Activated CD8-positive, alpha-beta memory T cell treated with anti-CD3 and anti-CD28 coated beads, Interleukin-2, amount 10 ng/mL, durations not matched to agents 7 days and 5 days (primary cell): ENCODE results near the gene CNNM4. TPM values are rescaled to one million over a fixed set of nuclear protein-coding genes. Genes with fewer than 3 reads are reported as not detected.
"Not testable (repeated sequence)": the region's sequence is repeated elsewhere in the genome, so short reads cannot be mapped to it uniquely, and the experiment has no call there.

Experiments
- ATAC-seq: fragments of 150-1000 bp; cut with Tn5 transposase; one replicate; pipeline ENCODE4 v1.10.0; 2021; ENCODE audit warnings: moderate library complexity
- CTCF ChIA-PET: fragments of 350-600 bp; sonication (Branson Sonifier 250); formaldehyde crosslinking; loops from one replicate; lab custom pipeline; 2021; ENCODE audit warnings: antibody characterized with exemption; lab: Charles Lee
- DNase-seq: peaks from one replicate; pipeline ENCODE4 v3.0.0-alpha.2; 2020
- H3K27ac Mint-ChIP-seq: one replicate; pipeline ENCODE4 v1.8.0; 2021; ENCODE audit warnings: mild to moderate bottlenecking, mixed read lengths
- H3K27me3 Mint-ChIP-seq: one replicate; pipeline ENCODE4 v1.8.0; 2021; ENCODE audit warnings: mixed read lengths
- H3K36me3 Mint-ChIP-seq: one replicate; pipeline ENCODE4 v1.8.0; 2021; ENCODE audit warnings: mild to moderate bottlenecking, mixed read lengths
- H3K4me1 Mint-ChIP-seq: one replicate; pipeline ENCODE4 v1.8.0; 2021; ENCODE audit warnings: mixed read lengths
- H3K4me3 Mint-ChIP-seq: one replicate; pipeline ENCODE4 v1.8.0; 2021; ENCODE audit warnings: mild to moderate bottlenecking, moderate library complexity, mixed read lengths
- H3K9me3 Mint-ChIP-seq: one replicate; pipeline ENCODE4 v1.8.0; 2022; ENCODE audit warnings: low read depth, mixed read lengths
- total RNA-seq, 2 experiments: library from RNA; stranded (reverse); gene quantifications; one replicate each; pipeline ENCODE4 v1.2.3, GENCODE V29; 2021

Gene CNNM4
- total RNA-seq, 2 experiments from 2014 or later = 7.6 to 7.9 TPM

DNA sequence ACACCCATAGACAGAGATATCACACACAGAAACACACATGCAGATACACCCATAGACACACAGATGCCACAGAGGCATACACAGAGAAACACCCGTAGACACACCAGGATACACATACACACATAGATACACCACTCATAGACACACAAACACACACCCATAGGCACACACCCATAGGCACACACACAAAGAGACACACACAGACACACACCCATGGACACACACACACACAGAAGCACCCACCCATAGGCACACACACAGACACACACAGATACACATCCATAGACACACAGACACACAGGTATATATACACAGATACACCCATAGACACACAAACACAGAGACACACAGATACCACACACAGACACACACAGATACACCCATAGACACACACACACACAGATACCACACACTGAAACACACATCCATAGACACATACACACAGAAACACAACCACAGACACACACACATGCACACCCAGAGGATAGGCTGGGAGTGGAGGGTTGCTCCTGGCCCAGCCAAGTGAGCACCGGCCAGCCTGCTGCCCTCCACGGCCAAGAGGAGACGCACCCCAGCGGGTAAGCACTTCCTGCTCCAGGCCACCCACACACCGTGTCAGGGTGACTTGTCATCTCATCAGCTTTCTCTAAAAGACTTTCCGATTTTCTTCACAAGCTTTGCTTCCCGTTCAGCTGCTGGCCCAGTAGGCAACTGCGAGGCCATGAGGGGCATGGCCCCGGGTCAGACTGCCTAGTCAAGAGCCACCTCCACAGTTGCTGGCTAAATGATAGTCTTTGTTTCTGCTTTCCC is 41.3 kb downstream of the CNNM4 start:
- H3K36me3 Mint-ChIP-seq = peaks cover 3% of the 10 kb centered on the region
- H3K9me3 Mint-ChIP-seq = no peaks in the 10 kb centered on the region
- H3K4me3 Mint-ChIP-seq = no peak overlapping the region
- DNase-seq (peak; percentile 55), ATAC-seq (peak; percentile 27)
- peaks cover 12% of the 10 kb centered on the region for H3K4me1 Mint-ChIP-seq
- H3K27ac Mint-ChIP-seq = no peak overlapping the region
- H3K27me3 Mint-ChIP-seq = no peaks in the 10 kb centered on the region
- CTCF ChIA-PET = interaction anchor here (0.8 to 2.2 kb wide), 7 partner anchors 8 to 248 kb away, joined by 3 to 7 read pairs (median 6); partner anchors contain the start of genes ANKRD39, CNNM3 and KANSL3

DNA sequence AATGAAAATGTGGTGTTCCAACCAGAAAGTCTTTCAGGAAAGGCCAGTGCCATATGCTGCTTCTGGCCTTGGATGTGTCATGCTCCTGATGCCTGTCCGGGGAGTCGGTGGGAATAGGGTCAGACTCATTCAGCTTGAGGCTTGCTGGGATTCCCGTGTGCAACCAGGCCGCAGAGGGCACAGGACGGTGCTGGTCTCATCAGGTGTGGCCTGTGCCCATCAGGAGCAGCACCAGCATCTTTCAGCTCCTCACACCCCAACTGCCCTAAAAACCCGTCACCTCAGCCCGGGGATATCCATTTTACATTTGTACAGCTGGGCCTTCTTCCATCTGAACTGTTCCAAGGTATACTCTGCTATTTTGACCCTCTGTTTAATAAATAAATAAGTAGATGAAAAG is 42.0 kb downstream of the CNNM4 start:
- Mint-ChIP-seq H3K27me3 (no peaks in the 10 kb centered on the region), H3K36me3 (peaks cover 3% of the 10 kb centered on the region), H3K4me3 (no peak overlapping the region), H3K27ac (no peak overlapping the region), H3K4me1 (peaks cover 13% of the 10 kb centered on the region), H3K9me3 (no peaks in the 10 kb centered on the region)
- DNase-seq (no peak), ATAC-seq (no peak)
- CTCF ChIA-PET = interaction anchor here (0.8 to 2.0 kb wide), 6 partner anchors 11 to 248 kb away, joined by 3 to 7 read pairs (median 4); partner anchors contain the start of genes ANKRD39, CNNM3 and KANSL3

DNA sequence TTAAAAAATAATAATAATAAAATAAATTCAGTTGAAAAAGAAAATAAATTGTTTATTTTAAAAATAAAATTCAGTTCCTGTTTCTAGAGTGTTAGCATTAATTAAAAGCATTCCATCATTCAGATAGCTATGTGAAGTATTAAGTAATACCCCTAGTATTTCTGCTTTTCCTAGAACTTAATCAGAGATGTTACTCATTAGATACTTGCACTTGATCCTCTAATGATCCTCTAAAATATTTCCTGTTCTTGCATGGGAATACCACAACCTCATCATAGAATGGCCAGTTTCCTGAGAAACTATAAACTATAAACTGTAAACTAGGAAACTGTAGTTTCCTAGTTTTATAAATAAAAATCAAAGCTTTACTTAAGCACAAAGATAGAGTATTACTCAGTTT is 44.3 kb downstream of the CNNM4 start:
- ATAC-seq (no peak), DNase-seq (no peak)
- CTCF ChIA-PET = interaction anchor here (0.7 to 1.5 kb wide), 6 partner anchors 13 to 53 kb away, joined by 3 to 6 read pairs (median 4); partner anchors contain the start of gene ANKRD39
- peaks cover 3% of the 10 kb centered on the region for H3K36me3 Mint-ChIP-seq
- no peaks in the 10 kb centered on the region for H3K27me3 Mint-ChIP-seq
- H3K9me3 Mint-ChIP-seq = no peaks in the 10 kb centered on the region
- H3K27ac Mint-ChIP-seq = no peak overlapping the region
- no peak overlapping the region for H3K4me3 Mint-ChIP-seq
- H3K4me1 Mint-ChIP-seq = peaks cover 13% of the 10 kb centered on the region

DNA sequence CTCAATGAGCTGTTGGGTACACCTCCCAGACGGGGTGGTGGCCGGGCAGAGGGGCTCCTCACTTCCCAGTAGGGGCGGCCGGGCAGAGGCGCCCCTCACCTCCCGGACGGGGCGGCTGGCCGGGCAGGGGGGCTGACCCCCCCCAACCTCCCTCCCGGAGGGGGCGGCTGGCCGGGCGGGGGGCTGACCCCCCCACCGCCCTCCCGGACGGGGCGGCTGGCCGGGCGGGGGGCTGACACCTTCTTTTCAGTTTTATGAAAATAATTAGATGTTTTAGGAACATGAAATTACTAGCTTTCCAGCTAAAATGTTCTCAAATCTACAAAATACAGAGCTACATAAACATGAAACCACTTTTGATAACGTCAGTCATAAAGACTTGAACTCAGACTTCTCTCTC is 45.2 kb downstream of the CNNM4 start:
- H3K27ac Mint-ChIP-seq, H3K36me3 Mint-ChIP-seq, ATAC-seq, H3K4me3 Mint-ChIP-seq, H3K27me3 Mint-ChIP-seq, H3K9me3 Mint-ChIP-seq, DNase-seq: not testable (repeated sequence)
- CTCF ChIA-PET = interaction anchor here (1.5 to 1.9 kb wide), 2 partner anchors 9 to 15 kb away, joined by 4 to 6 read pairs; no protein-coding TSS in a partner anchor
- peaks cover 13% of the 10 kb centered on the region for H3K4me1 Mint-ChIP-seq

DNA sequence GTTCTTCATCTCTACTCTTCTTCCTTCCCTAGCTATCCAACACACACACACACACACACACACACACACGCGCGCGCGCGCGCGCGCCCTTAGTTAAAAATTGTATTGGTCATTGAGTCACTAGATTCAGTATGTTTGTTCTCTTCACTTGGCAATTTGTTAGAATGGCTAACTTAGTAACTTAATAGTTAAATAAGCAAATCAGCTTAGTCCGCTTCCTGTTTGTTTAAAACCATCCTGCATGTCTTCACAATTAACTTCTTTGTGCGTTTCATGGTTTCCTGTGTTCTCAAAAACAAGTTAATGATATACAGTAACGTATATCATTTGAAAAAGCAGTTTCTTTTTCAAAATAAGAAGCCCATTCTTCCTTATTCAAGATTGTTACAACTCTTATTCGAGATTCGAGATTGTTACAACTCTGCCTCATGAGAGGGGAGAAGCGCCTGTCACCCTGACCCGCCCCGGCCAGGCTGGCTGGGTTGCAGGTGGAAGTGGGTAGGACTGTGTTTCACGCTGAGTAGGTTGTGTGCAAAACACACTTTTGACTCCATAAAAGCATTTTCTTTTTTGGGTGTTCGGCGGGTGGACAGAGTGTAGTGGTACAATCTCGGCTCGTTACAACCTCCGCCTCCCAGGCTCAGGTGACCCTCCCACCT is 45.9 kb downstream of the CNNM4 start:
- CTCF ChIA-PET = interaction anchor here (1.0 to 1.9 kb wide), 2 partner anchors 9 to 51 kb away, joined by 3 to 6 read pairs; partner anchors contain the start of gene ANKRD39
- Mint-ChIP-seq H3K27me3 (no peaks in the 10 kb centered on the region), H3K27ac (peak overlapping the region; percentile 81), H3K4me1 (peaks cover 13% of the 10 kb centered on the region), H3K9me3 (no peaks in the 10 kb centered on the region), H3K36me3 (peaks cover 3% of the 10 kb centered on the region), H3K4me3 (peak overlapping the region; percentile 25)
- DNase-seq (peak; percentile 63), ATAC-seq (peak; percentile 76)

DNA sequence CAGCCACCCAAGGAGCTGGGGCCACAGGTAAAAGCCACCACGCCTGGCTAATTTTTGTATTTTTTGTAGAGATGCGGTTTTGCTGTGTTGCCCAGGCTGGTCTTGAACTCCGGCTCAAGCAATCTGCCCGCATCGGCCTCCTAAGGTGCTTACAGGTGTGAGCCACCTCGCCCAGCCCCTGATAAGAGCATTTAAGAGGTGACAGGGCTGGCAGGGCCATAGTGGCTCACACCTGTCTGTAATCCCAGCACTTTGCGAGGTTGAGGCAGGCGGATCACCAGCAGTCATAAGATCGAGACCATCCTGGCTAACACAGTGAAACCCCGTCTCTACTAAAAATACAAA is 46.4 kb downstream of the CNNM4 start:
- H3K27me3 Mint-ChIP-seq = no peaks in the 10 kb centered on the region
- no peak for DNase-seq
- peak overlapping the region; percentile 81 for H3K27ac Mint-ChIP-seq
- ATAC-seq = no peak
- H3K9me3 Mint-ChIP-seq = no peaks in the 10 kb centered on the region
- peak overlapping the region; percentile 25 for H3K4me3 Mint-ChIP-seq
- H3K36me3 Mint-ChIP-seq = peaks cover 3% of the 10 kb centered on the region
- peaks cover 13% of the 10 kb centered on the region for H3K4me1 Mint-ChIP-seq
- CTCF ChIA-PET = interaction anchor here (1.0 to 1.9 kb wide), 2 partner anchors 8 to 50 kb away, joined by 3 to 6 read pairs; partner anchors contain the start of gene ANKRD39

DNA sequence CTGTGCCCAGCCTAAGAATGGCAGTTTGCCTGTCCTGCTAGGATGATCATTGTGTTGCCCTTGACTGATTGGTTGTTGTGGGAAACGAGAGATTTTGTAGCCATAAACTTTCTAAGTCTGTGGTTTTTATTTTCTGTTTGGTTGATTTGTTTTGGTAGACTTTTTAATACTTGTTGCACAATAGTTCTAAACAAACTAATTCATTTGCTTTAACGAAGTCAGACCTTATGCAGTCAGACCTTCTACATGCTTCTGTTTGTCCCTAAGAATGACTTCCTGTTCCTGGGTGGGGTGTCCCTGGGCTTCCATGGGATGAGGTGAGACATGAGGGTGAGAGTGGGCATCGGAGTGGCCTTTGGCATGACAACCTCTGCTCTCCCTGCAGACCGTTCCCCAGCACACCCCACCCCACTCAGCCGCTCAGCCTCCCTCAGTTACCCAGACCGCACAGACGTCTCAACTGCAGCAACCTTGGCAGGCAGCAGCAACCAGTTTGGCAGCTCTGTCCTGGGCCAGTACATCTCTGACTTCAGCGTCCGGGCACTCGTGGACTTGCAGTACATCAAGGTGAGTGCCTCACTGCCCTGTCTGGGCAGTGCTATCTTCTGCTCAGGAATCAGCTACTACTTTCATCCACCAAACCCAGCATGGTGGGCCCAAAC is 47.6 kb downstream of the CNNM4 start:
- CTCF ChIA-PET = interaction anchor here (1.2 to 1.7 kb wide), 3 partner anchors 10 to 254 kb away, joined by 3 to 4 read pairs (median 3); no protein-coding TSS in a partner anchor
- Mint-ChIP-seq H3K9me3 (no peaks in the 10 kb centered on the region), H3K27me3 (no peaks in the 10 kb centered on the region), H3K27ac (no peak overlapping the region), H3K4me3 (no peak overlapping the region), H3K36me3 (peaks cover 3% of the 10 kb centered on the region), H3K4me1 (peaks cover 13% of the 10 kb centered on the region)
- ATAC-seq (no peak), DNase-seq (no peak)

DNA sequence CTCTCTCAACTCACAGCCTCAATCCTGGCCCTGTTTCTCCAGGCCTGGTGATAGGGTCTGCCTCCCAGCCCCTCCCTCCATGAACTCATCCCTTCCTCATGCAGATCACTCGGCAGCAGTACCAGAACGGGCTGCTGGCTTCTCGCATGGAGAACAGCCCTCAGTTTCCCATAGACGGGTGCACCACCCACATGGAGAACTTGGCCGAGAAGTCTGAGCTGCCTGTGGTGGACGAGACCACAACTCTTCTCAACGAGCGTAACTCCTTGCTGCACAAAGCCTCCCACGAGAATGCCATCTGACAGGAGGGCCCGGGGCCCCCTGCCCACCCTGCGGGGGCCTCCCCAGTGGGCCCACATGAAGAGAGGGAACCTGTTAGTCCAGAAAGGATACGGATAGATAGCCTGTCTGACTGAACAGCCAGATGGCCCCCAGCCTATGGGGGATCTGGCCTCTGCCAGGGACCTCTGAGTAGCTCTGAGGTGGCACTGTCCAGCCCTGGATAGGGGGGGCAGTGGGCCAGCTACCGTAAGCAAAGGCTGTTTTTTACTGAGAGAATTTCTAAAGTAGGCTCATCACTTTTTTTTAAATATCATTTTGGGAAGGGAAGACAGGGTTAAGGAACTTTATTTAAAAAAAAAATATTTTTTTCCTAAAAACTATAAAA is 48.6 kb downstream of the CNNM4 start:
- CTCF ChIA-PET = interaction anchor here (1.2 to 1.7 kb wide), 4 partner anchors 9 to 255 kb away, joined by 3 to 6 read pairs (median 4); no protein-coding TSS in a partner anchor
- Mint-ChIP-seq H3K27me3 (no peaks in the 10 kb centered on the region), H3K4me1 (peaks cover 13% of the 10 kb centered on the region), H3K36me3 (peaks cover 3% of the 10 kb centered on the region), H3K27ac (no peak overlapping the region), H3K4me3 (no peak overlapping the region), H3K9me3 (no peaks in the 10 kb centered on the region)
- no peak for ATAC-seq
- no peak for DNase-seq

DNA sequence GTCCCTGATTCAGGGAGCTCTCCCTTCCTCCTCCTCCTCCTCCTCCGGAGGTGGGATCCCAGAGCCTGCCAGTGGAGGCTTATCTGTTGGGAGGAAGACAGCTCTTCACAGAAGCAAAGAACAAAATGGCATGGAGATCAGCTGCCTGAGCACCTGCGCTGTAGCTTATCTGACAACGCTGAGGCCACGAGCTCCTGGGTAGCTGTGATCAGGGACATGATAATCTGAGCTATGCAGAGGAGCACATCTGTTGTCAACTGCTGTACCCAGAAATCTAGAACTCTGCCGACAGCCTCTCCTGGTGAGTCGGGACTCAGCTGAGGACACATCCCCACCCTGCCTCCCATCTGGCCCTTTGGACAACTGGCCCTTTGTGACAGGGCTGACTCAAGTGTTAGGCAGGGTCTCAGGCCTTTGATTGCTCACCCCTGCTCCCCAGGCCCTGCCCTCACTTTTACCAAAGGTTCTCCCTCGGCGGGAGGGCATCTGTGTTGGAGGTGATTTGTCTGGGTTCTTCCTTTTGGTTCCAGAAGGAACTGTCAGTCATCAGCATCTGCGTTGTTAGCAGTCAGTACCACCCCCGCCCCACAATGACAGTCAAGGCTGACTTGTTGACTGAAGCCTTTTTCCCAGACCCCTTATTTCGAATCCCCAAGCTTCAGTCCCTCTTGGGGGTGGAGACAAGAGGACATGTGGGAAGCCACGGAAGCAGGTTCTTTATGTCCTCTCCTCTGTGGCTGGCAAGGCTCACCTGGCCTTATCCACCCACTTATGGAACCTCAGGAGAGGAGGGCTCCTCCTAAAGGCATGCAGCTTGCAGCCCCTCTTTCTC is 49.5 kb downstream of the CNNM4 start:
- H3K27me3 Mint-ChIP-seq = no peaks in the 10 kb centered on the region
- H3K4me3 Mint-ChIP-seq = no peak overlapping the region
- H3K9me3 Mint-ChIP-seq = no peaks in the 10 kb centered on the region
- H3K4me1 Mint-ChIP-seq = peaks cover 15% of the 10 kb centered on the region
- DNase-seq = no peak
- peaks cover 3% of the 10 kb centered on the region for H3K36me3 Mint-ChIP-seq
- ATAC-seq = no peak
- H3K27ac Mint-ChIP-seq = no peak overlapping the region
- CTCF ChIA-PET = interaction anchor here (1.4 to 1.7 kb wide), 3 partner anchors 10 to 11 kb away, joined by 3 to 6 read pairs (median 4); no protein-coding TSS in a partner anchor

DNA sequence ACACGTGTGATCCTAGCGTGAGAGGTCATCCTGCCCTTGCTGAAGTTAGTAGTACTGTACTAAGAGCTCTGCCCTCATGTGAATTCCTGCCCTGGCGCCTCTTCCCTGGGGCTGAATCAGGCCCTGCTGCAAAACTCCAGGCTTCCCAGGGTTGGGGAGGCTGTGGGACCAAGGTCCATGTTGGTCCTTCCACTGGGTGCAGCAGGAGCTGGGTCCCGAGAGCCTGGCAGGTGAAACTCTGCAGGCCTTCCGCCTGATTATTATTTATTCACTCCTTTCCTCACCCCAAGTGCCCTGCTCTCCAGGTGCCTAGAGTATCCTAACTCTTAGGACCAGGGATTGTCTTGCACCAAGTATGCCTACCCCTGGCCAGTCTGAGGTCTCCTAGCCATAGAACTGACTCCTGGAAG is 50.1 kb downstream of the CNNM4 start:
- peaks cover 3% of the 10 kb centered on the region for H3K36me3 Mint-ChIP-seq
- CTCF ChIA-PET = interaction anchor here (1.4 to 1.7 kb wide), 2 partner anchors 10 to 12 kb away, joined by 4 to 6 read pairs; no protein-coding TSS in a partner anchor
- no peaks in the 10 kb centered on the region for H3K9me3 Mint-ChIP-seq
- H3K27me3 Mint-ChIP-seq = no peaks in the 10 kb centered on the region
- no peak for DNase-seq
- no peak for ATAC-seq
- H3K4me3 Mint-ChIP-seq = no peak overlapping the region
- peaks cover 19% of the 10 kb centered on the region for H3K4me1 Mint-ChIP-seq
- H3K27ac Mint-ChIP-seq = no peak overlapping the region

DNA sequence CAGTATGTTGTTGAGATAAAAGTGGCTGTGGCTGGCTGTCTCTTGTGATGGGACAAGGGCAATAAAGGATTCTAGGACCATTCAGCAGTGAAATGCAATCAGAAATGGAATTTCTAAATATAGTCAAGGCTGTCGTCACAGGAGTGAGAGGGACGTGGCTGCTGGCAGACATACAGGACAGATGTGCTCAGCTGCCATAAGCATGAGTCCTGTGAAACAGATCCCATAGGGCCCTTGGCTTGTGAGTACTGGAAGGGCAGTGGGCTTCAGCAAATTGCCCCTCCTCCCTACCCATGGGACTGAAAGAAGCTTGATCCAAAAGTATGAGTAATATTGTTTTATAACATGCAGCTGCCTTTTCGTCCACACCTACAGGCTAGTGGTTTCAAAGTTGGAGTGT is 51.2 kb downstream of the CNNM4 start:
- H3K4me3 Mint-ChIP-seq = no peak overlapping the region
- CTCF ChIA-PET = interaction anchor here (0.5 to 2.1 kb wide), 2 partner anchors 11 to 46 kb away, joined by 6 read pairs; partner anchors contain the start of gene ANKRD39
- H3K4me1 Mint-ChIP-seq = peaks cover 10% of the 10 kb centered on the region

DNA sequence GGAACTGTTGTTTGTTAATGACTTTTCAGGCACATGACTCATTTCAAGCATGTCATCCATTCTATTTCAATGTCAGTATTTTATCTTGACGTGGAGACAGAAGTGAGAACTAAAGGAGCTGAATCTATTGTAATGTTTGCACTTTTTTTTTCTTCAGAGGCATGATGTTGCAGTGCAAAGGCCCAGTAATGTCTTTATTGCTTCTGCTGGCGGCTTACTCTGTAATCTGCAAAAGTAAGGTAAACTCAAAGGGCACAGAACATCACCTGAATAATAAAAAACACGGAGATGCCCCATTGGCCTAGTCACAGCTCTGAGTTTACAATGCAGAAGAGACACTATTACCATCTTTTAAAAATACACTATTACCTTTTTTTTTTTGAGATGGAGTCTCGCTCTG is 53.0 kb downstream of the CNNM4 start:
- H3K27ac Mint-ChIP-seq = no peak overlapping the region
- CTCF ChIA-PET = interaction anchor here (1.0 to 6.9 kb wide), 4 partner anchors 11 to 53 kb away, joined by 3 to 33 read pairs (median 4); partner anchors contain the start of gene ANKRD39
- H3K36me3 Mint-ChIP-seq = peaks cover 6% of the 10 kb centered on the region
- no peaks in the 10 kb centered on the region for H3K27me3 Mint-ChIP-seq
- ATAC-seq (no peak), DNase-seq (no peak)
- H3K9me3 Mint-ChIP-seq = no peaks in the 10 kb centered on the region
- H3K4me3 Mint-ChIP-seq = no peak overlapping the region
- H3K4me1 Mint-ChIP-seq = peaks cover 22% of the 10 kb centered on the region

More for the DNA sequence above, 51.2 kb downstream of the CNNM4 start:
- no peaks in the 10 kb centered on the region for H3K27me3 Mint-ChIP-seq
- ATAC-seq = no peak
- H3K36me3 Mint-ChIP-seq = no peaks in the 10 kb centered on the region
- H3K27ac Mint-ChIP-seq = no peak overlapping the region
- no peak for DNase-seq
- no peaks in the 10 kb centered on the region for H3K9me3 Mint-ChIP-seq
